Measurements from ENCODE around the gene ATP2B2. TPM values are rescaled to one million over a fixed set of nuclear protein-coding genes. Genes with fewer than 3 reads are reported as not detected.
A peak's percentile ranks its signal among the peaks of the same experiment; 100 is the strongest.

The ATP2B2 gene
- total RNA-seq, 4 donors from 2014 or later: 0.42 to 2.0 (median 1.1) TPM

DNA sequence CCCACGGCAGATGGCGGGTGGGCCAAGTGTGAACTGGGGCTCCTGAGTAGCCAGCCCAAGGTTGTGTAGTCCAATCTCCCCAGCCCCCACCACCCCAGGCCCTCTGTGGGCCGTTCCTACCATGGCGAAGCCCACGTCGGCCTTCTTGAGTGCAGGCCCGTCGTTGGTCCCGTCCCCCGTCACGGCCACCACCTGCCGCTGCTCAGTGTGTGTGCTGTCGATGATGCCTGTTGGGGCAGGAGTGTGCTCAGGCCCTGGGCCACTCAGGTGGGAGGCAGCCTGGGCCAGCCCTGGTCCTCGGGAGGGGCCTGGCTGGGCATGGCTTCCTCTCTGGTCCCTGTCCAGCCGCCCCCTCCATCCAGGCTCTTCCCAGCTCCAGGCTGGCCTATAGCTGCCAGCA, 159.5 kb downstream of the ATP2B2 start:
- 75 to 78% methylated on average over 14 to 15 of the region's 15 CpGs for WGBS, 2 donors
- no peak overlapping the region for H3K4me3 ChIP-seq
- TF ChIP-seq, protein P1, sequence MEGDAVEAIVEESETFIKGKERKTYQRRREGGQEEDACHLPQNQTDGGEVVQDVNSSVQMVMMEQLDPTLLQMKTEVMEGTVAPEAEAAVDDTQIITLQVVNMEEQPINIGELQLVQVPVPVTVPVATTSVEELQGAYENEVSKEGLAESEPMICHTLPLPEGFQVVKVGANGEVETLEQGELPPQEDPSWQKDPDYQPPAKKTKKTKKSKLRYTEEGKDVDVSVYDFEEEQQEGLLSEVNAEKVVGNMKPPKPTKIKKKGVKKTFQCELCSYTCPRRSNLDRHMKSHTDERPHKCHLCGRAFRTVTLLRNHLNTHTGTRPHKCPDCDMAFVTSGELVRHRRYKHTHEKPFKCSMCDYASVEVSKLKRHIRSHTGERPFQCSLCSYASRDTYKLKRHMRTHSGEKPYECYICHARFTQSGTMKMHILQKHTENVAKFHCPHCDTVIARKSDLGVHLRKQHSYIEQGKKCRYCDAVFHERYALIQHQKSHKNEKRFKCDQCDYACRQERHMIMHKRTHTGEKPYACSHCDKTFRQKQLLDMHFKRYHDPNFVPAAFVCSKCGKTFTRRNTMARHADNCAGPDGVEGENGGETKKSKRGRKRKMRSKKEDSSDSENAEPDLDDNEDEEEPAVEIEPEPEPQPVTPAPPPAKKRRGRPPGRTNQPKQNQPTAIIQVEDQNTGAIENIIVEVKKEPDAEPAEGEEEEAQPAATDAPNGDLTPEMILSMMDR (IDR thresholded peaks at IDR 0.05): no peak
- TF ChIP-seq EP300 (IDR thresholded peaks at IDR 0.05) (no peak), POLR2A (IDR thresholded peaks at IDR 0.05) (no peak)
- DNase-seq (ENCODE audit: low spot score in 2 of 2): no peak
- H3K36me3 ChIP-seq: peaks cover 0 to 7% (median 0%) of the 10 kb centered on the region in 3 donors
- H3K27me3 ChIP-seq: no peaks in the 10 kb centered on the region
- no peaks in the 10 kb centered on the region for H3K9me3 ChIP-seq
- H3K4me1 ChIP-seq: no peaks in the 10 kb centered on the region
- no peak overlapping the region for H3K27ac ChIP-seq

DNA sequence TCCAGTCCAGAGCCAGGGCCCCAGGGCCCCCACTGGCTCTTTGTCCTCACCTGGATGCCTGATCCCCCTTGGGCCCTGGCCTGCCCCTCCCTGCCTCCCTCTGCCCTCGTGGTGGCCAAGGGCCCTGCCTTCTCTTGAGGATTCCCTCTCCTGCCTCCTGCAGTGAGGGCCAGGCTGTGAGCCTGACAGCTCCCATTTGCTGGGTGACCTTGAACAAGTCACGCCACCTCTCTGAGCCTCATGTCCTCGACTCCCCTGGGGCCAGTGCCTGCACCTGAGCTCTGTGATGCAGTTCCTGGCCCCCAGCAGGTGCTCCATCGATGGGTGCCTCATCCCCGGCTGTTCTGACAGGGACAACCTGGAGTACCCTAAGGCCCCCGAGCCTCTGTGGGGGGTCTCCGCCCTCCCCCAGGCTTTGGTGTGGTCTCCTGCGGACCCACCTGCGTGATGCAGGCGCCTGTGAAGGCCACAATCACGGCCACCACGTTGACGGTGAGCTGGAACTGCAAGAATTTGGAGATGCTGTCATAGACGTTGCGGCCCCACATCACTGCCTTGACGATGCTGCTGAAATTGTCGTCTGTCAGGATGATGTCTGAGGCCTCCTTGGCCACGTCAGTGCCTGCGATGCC, 160.3 kb downstream of the ATP2B2 start:
- DNase-seq (ENCODE audit: low spot score in 2 of 2): no peak
- H3K4me1 ChIP-seq: no peaks in the 10 kb centered on the region
- 69 to 77% methylated on average over 18 to 19 of the region's 19 CpGs for WGBS, 2 donors
- H3K27me3 ChIP-seq: no peaks in the 10 kb centered on the region
- H3K4me3 ChIP-seq: no peak overlapping the region
- H3K27ac ChIP-seq: no peak overlapping the region
- TF ChIP-seq EP300 (IDR thresholded peaks at IDR 0.05): no peak
- no peak for TF ChIP-seq POLR2A (IDR thresholded peaks at IDR 0.05)
- TF ChIP-seq, protein P1 (IDR thresholded peaks at IDR 0.05): no peak
- peaks cover 0 to 10% (median 0%) of the 10 kb centered on the region in 3 donors for H3K36me3 ChIP-seq
- no peaks in the 10 kb centered on the region for H3K9me3 ChIP-seq

DNA sequence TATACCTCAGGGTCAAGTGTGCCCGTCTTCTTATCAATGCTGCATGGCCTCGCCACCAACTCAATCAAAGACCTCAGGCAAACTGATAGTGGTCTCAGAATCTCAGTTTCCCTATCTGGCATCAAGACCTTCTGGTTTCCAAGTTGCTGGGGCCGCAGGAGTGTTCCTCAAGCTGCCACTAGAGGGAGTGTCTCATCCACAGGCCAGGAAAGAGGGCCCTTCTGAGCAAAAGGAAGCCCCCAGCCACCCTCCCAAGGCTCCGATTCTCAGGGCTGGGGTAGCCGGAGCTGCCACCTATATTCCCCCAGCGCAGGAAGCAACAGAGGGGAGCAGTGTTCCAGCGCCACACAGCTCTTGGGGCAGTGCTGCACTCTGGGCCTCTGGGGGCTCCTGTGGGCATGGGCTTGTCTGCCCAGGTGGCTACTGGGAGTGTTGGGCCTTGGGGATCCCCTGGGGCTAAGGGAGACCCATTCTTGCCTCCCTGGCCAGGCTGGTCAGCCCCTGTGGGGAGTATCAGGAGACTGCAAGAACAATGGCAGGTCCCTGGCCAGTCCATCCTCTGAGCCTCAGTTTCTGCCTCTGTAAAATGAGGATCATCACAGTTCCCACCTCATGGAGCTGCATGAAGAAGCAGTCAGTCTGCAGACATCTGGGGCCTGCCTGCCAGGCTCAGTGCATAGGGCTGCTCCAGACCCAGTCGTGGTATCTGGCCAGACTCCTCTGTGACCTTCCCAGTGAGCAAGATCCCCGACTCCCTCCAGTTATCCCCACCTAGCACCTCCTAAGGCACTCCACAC, 161.0 kb downstream of the ATP2B2 start:
- WGBS, 2 donors: 11 to 22% methylated on average over 7 to 9 of the region's 9 CpGs
- DNase-seq (ENCODE audit: low spot score in 2 of 2): peak in 1 of 2 donors; percentile 58
- Histone ChIP-seq H3K36me3 (peaks cover 0 to 13% (median 0%) of the 10 kb centered on the region in 3 donors), H3K4me3 (no peak overlapping the region), H3K27me3 (no peaks in the 10 kb centered on the region), H3K9me3 (no peaks in the 10 kb centered on the region), H3K27ac (no peak overlapping the region), H3K4me1 (no peaks in the 10 kb centered on the region)
- TF ChIP-seq, protein P1 (IDR thresholded peaks at IDR 0.05): peak; percentile 78 to 97 (median 84)
- TF ChIP-seq POLR2A (IDR thresholded peaks at IDR 0.05): no peak
- TF ChIP-seq EP300 (IDR thresholded peaks at IDR 0.05): no peak

DNA sequence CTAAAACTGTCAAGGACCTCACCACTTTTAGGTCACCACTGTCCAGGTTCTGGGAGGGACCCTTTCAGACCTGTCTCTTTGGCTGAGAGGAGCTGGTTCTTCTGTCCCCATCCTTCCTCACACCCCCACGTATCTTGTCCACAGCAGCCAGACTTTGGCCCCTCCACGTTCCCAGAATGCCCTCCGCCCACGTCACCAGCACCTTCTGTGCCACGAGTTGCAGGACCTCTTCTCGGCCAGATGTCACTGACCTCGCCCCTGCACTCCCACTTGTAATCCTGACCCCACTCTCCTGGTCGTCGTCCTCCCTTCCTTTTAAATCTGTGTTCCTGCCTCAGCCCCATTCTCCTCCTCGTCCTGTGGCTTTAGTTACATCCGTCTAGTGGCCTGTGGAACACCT, 161.9 kb downstream of the ATP2B2 start:
- Histone ChIP-seq H3K4me3 (no peak overlapping the region), H3K27me3 (no peaks in the 10 kb centered on the region), H3K4me1 (no peaks in the 10 kb centered on the region), H3K36me3 (peaks cover 0 to 13% (median 0%) of the 10 kb centered on the region in 3 donors), H3K9me3 (no peaks in the 10 kb centered on the region), H3K27ac (no peak overlapping the region)
- no peak for DNase-seq (ENCODE audit: low spot score in 2 of 2)
- WGBS, 2 donors: 54 to 57% methylated on average over 11 of the region's 11 CpGs
- TF ChIP-seq, protein P1 (IDR thresholded peaks at IDR 0.05): no peak
- TF ChIP-seq POLR2A (IDR thresholded peaks at IDR 0.05) (no peak), EP300 (IDR thresholded peaks at IDR 0.05) (no peak)

DNA sequence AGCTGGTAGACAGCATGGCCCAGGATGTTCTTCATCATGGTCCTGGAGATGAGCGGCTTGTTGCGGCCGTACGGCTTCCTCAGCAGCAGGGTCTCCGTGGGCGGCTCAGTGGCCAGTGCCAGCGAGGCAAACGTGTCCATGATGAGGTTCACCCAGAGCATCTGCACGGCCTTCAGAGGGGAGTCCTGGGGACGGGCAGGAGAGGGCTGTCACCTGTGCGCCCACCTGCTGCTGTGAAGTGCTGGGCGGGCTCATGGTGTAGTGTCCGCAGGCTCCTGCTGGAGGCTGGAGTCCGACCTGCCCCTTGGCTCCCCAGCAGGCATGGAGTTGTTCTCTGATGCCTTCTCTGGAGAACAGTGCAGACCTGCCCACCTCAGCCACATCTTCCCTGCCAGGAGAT, 162.6 kb downstream of the ATP2B2 start:
- Histone ChIP-seq H3K9me3 (no peaks in the 10 kb centered on the region), H3K4me3 (no peak overlapping the region), H3K27ac (no peak overlapping the region), H3K36me3 (peaks cover 0 to 13% (median 0%) of the 10 kb centered on the region in 3 donors), H3K4me1 (no peaks in the 10 kb centered on the region), H3K27me3 (no peaks in the 10 kb centered on the region)
- WGBS, 2 donors: 81 to 87% methylated on average over 6 to 12 of the region's 14 CpGs
- DNase-seq (ENCODE audit: low spot score in 2 of 2): no peak
- no peak for TF ChIP-seq EP300 (IDR thresholded peaks at IDR 0.05)
- TF ChIP-seq, protein P1 (IDR thresholded peaks at IDR 0.05): no peak
- TF ChIP-seq POLR2A (IDR thresholded peaks at IDR 0.05): no peak

Data from tibial nerve (tissue), 4 donors.